A549 treated with DMSO at 1 μM for 4 hours (cell line): ENCODE results near the gene TMCO5A. TPM values are rescaled to one million over a fixed set of nuclear protein-coding genes. Genes with fewer than 3 reads are reported as not detected.

ENCODE experiments used
- total RNA-seq: library from RNA; stranded (reverse); fragments of 200-300 nt; extraction: Qiagen RNA extraction; gene quantifications from 5 replicates; pipeline ENCODE4 v1.2.3, GENCODE V29; 2022; ENCODE audit warnings: low read depth

TMCO5A gene
- not detected in 5 replicates for total RNA-seq

GRCh38 chr15:37934340-37934739, at the start of gene TMCO5A:
TSS of gene TMCO5A (plus strand) at chr15:37934640. CDS start at chr15:37936324, 1,684 bp downstream.

